ENCODE results near the gene AWAT2.

The AWAT2 gene

DNA sequence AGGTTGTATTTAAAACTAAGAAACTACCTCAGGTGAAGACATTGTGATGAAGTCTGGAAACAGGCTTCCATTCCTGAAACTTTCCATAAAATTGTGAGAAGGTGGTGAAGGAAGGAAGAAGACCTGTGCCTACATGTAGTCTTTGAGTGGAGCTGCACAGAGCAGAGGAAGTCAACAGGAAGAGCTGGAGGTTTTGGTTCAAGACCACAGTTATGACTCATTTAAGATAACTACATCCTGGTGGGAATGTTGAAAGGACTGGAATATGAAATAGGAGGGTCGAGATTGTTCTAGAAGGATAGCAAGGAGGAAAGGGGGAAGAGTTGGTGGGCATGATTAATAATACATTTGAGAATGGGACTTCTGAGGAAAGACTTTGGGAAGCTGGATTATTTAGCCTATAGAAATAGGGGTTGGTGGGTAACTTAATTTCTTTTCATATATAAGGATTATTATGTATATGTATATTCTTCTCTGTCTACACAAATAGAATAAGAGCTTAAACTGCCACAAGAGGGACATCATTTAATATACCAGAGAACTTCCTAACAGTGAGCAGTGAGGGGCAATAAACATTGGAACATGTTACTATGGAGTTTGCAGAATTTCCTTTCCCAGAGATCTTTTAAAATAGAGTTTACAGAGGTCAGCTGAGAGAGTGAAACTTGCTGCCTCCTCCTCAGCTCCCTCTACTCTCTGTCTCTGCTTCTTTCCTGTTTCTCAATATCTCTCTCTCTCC is 23.5 kb downstream of the AWAT2 start:
- TF ChIP-seq, protein P1, sequence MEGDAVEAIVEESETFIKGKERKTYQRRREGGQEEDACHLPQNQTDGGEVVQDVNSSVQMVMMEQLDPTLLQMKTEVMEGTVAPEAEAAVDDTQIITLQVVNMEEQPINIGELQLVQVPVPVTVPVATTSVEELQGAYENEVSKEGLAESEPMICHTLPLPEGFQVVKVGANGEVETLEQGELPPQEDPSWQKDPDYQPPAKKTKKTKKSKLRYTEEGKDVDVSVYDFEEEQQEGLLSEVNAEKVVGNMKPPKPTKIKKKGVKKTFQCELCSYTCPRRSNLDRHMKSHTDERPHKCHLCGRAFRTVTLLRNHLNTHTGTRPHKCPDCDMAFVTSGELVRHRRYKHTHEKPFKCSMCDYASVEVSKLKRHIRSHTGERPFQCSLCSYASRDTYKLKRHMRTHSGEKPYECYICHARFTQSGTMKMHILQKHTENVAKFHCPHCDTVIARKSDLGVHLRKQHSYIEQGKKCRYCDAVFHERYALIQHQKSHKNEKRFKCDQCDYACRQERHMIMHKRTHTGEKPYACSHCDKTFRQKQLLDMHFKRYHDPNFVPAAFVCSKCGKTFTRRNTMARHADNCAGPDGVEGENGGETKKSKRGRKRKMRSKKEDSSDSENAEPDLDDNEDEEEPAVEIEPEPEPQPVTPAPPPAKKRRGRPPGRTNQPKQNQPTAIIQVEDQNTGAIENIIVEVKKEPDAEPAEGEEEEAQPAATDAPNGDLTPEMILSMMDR (IDR thresholded peaks at IDR 0.05; ENCODE audit: control extremely low read depth, extremely low read depth, low read depth, missing control alignments): no peak
- ChIA-PET POLR2A (no interaction called here), CTCF (no interaction called here)
- no peak for DNase-seq (ENCODE audit: extremely low spot score)

DNA sequence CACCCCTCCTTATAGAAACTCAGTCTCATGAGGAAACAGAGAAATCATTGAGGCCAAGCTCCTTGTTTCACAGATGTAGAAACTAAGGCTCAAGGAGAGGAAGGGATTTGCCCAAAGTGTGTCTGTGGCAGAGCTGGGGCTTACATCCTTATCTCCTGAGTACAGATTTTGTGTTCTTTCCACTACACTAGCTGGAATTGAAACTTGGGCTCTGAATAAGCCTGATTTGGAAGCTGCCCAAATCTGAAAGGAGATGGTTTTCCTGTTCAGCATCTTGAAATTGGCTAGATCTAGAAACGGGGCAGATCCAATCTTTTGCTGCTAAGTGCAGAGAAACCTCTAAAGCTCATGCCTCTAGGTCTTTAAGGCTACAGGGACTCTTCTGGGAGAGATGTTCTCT is 24.3 kb downstream of the AWAT2 start:
- ChIA-PET CTCF (interaction anchor here (2.5 kb wide), 1 partner anchor 8 kb away, joined by 10 read pairs; no protein-coding TSS in a partner anchor), POLR2A (no interaction called here)
- TF ChIP-seq, protein P1 (IDR thresholded peaks at IDR 0.05; ENCODE audit: control extremely low read depth, extremely low read depth, low read depth, missing control alignments): no peak
- DNase-seq (ENCODE audit: extremely low spot score): no peak

DNA sequence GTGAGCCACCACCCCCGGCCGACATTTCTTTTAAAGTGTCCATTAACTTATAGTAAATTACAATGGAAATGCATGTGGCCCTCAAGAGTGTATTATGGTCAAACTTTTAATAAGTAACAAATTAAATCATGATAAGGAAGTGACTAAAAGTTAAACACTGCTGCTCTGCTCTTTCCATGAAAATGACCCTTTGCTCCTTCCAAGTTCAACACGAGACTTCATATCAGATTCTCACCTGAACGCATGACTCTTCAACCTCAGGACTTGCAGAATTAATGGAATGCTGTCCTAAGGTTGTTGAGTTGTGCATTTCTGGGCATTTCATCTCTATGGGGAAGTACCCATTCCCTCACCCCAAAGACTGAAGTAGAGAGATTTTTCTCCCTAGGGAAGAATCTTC is 27.1 kb downstream of the AWAT2 start:
- POLR2A ChIA-PET: no interaction called here
- CTCF ChIA-PET: no interaction called here

DNA sequence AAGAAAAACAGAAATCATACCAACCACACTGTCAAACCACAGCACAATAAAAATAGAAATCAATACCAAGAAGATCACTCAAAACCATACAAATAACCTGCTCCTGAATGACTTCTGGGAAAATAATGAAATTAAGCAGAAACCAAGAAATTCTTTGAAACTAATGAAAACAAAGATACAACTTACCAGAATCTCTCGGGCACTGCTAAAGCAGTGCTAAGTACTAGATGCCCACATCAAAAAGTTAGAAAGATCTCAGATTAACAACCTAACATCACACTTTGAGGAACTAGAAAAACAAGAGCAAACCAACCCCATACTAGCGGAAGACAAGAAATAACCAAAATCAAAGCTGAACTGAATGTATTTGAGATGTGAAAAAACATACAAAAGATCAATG is 33.2 kb downstream of the AWAT2 start:
- no peak for DNase-seq (ENCODE audit: extremely low spot score)
- TF ChIP-seq, protein P1 (IDR thresholded peaks at IDR 0.05; ENCODE audit: control extremely low read depth, extremely low read depth, low read depth, missing control alignments): no peak
- ChIA-PET POLR2A (interaction anchor here (0.7 kb wide), 1 partner anchor 8 kb away, joined by 3 read pairs; no protein-coding TSS in a partner anchor), CTCF (no interaction called here)

More for the DNA sequence above, 27.1 kb downstream of the AWAT2 start:
- TF ChIP-seq, protein P1 (IDR thresholded peaks at IDR 0.05; ENCODE audit: control extremely low read depth, extremely low read depth, low read depth, missing control alignments): no peak
- no peak for DNase-seq (ENCODE audit: extremely low spot score)

DNA sequence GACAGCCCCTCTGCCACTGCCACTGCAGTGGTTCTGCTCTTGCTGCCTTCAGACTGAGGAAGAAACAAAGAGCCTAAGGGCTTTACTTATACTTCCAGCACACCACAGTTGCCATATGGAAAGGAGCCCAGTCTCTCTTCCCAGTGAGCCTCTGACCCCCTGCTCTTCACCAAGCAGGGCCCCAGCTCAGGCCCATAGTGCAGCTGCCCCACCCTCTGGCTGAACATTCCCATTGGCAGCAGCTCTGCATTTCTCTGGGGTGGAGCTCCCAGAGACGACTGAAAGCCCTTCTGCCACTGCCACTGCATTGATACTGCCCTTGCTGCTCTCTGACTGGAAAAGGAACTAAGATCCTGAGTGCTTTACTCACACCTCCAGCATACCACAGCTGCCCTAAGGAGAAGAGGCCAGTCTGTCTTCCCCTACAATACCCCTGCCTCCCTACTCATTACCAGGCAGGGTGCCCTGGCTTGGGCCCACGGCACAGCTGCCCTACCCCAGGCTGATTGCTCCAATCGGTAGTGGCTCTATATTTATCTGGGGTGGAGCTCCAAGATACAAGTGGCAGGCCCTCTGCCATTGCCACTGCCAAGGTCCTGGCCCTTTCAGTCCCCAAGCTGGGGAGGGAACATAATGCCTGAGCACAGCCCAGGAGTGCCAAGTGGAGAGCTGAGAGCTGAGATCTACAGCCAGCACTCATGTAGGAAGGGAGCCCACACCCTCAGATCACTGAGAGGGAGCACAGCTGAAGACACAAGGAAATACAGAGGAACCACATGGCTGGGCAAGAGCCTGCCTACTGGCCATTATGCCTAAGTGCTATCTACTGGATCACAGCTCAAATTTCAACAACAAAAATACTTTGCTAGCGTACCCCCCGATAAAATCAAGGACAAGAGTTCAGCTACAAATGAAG is 36.0 kb downstream of the AWAT2 start:
- ChIA-PET POLR2A (no interaction called here), CTCF (interaction anchor here (1.3 kb wide), 1 partner anchor 9 kb away, joined by 3 read pairs; no protein-coding TSS in a partner anchor)
- no peak for DNase-seq (ENCODE audit: extremely low spot score)
- TF ChIP-seq, protein P1 (IDR thresholded peaks at IDR 0.05; ENCODE audit: control extremely low read depth, extremely low read depth, low read depth, missing control alignments): no peak

DNA sequence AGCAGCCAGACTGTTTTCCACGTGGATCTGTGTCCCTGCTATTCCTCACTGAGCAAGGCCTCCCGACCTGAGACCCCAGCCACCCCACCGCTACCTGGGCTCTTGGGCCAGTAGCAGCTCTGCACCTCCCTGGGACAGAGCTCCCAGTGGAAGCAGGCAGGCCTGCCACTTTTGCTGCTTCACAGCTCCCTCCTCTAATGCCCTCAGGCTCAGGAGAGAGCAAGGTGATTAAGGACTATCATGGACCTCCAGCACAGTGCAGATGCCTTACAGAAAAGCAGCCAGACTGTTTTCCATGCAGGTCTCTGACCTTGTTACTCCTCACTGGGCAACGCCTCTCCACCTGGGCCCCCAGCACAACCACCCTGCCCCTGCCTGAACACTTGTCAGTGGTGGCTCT is 37.0 kb downstream of the AWAT2 start:
- TF ChIP-seq, protein P1 (IDR thresholded peaks at IDR 0.05; ENCODE audit: control extremely low read depth, extremely low read depth, low read depth, missing control alignments): no peak
- DNase-seq (ENCODE audit: extremely low spot score): no peak
- ChIA-PET CTCF (interaction anchor here (0.8 to 1.3 kb wide), 2 partner anchors 8 to 9 kb away, joined by 3 to 4 read pairs; no protein-coding TSS in a partner anchor), POLR2A (no interaction called here)
